Hematopoietic multipotent progenitor cell treated with erythropoietin and hydrocortisone succinate and interleukin-3 and kit ligand, for 15 days (in vitro differentiated cells): ENCODE results near the gene JHY.
"Not testable (repeated sequence)": the region's sequence is repeated elsewhere in the genome, so short reads cannot be mapped to it uniquely, and the experiment has no call there.

Source experiments
- DNase-seq: peaks from one replicate; pipeline ENCODE4 v3.0.0-alpha.2; 2015; ENCODE audit warnings: low spot score

Gene JHY

GRCh38 chr11:122882189-122882856, at the start of gene JHY:
JHY (plus strand) TSS chr11:122882759; CDS start chr11:122885850, 3,091 bp downstream.
- no peak for DNase-seq

DNA sequence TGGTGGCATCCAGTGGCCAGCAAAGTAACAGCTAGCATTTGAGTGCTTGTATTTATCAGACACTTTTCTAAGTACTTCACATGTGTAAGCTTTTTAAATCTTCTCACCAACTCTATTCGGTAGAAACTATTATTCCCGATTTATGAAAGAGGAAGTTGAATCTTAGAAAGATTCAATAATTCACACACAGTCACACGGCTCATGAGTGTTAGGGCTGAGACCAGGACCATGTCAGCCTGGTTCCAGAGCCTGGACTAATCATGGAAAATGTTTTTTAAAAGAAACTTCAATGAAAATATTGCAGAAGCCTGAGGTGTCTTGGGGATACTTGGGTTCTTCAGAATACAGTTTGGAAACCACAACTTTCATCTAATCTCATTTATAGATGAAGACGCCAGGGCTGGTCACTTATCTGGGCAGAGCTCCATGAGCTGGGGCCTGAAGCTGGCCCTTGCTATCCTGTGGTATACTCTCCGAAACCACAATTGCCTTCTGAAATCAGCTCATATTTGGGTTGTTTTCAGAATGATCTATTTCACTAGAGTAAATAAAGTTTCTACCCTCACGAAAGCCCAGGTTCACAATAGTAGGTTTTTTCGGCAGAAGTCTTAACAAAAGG, 48.6 kb upstream of the JHY start:
- no peak for DNase-seq

DNA sequence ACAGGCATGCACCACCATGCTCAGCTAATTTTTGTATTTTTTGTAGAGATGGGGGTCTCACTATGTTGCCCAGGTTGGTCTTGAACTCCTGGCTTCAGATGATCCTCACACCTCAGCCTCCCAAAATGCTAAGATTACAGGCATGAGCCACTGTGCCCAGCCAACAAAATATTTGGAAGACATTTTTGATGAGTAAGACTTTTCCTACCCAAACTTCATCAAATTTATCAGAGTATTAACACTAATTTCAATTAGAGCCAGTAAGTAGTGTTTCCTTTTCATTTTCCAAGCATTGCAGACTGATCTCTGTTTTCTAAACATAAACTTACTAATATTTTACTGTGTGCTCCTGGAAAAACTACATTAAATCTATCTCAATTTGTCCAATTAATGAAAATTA, 45.6 kb upstream of the JHY start:
- no peak for DNase-seq

GRCh38 chr11:122837528-122838346, 44.8 kb upstream of the JHY start:
- no peak for DNase-seq

- DNase-seq = no peak
These were observed 39.0 kb upstream of the JHY start for GRCh38 chr11:122843281-122844141.

- no peak for DNase-seq
These were observed 35.1 kb upstream of the JHY start for GRCh38 chr11:122847466-122847865.

- DNase-seq = no peak
These were observed 34.4 kb upstream of the JHY start for GRCh38 chr11:122848186-122848585.

DNA sequence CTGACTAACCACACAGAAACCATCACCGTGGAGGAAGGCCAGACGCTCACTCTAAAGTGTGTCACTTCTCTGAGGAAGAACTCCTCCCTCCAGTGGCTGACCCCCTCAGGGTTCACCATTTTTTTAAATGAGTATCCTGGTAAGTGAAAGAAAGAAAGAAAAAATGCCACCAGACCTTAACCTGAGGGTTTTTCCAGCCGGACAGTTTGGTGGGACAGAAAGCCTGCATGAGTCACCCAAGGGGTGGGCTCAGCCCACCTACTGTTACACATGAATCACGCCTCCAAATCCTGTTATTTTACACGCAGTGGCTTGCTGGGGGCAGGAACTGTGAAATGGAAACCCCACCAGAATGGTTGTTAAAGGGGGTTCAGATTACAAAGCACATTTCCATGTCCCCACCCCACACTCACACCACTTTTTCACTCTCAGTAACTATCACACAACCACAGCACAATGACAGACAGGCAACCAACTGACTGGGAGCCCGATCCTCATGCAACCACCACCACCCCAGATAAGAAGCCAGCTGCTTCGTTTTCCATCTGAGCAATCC, 32.4 kb upstream of the JHY start:
- DNase-seq = no peak

DNA sequence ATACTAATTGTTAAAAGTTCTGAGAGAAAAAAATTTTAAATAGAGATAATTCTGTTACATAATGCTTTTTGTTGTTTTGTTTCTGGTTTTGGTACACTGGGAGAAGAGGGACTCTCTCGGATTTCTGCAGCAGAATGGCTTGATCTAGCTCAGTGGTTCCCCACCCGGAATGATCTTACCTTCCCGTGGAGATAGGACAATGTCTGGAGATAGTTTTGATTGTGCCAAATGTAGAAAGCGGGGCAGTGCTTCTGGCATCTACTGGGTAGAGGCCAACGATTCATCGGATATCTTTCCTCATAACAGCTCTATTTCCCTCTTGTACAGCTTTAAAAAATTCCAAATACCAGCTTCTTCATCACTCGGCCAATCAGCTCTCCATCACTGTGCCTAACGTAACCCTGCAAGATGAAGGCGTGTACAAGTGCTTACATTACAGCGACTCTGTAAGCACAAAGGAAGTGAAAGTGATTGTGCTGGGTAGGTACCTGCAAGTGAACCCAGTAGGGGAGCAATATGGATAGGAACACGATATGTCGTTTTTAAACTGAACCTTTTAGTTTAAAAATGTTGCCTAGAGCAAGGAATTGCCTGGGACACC, 31.1 kb upstream of the JHY start:
- no peak for DNase-seq

DNA sequence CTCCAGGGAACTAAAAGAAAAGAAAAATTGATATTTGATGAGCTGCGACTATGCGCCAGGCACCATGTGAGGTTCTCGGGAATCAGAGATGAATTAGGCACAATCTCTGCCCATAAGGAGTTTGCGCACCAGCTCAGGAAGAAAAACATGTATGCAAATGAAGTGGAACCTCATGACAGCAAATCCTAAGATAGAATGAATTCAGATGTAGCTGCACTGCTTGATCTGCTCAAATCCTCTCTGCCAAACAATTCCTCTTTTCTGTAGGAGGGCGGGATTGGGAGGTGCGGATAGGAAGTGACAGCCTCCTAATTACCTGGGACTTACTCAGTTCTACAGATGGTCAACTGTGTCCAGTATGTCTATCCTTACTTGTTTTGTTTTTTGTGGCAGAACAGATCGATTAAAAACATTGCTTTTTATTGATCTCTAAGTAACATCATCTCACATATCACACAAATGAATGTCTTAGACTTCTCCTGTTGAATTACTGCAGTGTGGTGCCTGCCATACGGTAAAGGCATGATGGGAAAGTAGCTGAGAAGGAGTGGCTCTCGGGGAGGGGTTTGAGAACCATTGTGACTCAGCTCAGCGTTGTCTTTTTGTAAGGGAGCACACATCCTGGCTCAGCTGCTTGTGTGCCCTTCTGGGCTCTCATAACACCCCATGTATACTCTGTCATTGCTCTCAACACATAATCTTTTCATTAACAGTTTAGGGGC, 30.3 kb upstream of the JHY start:
- no peak for DNase-seq

GRCh38 chr11:122852796-122853160, 29.8 kb upstream of the JHY start:
- DNase-seq = no peak

DNA sequence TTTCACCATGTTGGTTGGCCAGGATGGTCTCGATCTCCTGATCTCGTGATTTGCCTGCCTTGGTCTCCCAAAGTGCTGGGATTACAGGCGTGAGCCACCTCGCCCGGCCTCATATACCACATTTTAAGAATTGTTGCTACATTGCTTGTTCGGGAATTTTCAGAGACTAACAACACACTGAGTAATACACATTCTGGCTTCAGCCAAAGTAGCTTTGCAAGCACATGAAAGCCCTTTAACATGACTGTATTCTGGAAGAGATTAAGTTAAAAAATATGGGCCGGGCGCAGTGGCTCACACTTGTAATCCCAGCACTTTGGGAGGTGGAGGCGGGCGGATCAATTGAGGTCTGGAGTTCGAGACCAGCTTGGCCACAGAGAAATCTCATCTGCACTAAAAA, 29.3 kb upstream of the JHY start:
- no peak for DNase-seq

- peak; percentile 39 for DNase-seq
These were observed 28.6 kb upstream of the JHY start for GRCh38 chr11:122853971-122854446.

DNA sequence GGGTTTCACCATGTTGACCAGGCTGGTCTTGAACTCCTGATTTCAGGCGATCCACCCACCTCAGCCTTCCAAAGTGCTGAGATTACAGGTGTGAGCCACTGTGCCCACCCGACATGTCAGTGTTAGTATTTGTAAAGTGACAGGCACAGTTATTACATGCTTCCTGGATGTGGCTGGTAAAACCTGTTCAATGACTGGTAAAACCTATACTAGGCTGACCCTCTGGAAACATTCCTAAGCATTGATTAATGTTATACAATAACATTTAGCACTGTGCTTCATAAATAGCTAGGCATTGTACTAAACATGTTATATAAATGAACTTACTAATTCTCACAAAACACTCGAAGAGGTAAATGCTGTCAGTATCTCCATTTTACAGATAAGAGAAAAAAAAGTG, 20.9 kb upstream of the JHY start:
- DNase-seq = no peak

DNA sequence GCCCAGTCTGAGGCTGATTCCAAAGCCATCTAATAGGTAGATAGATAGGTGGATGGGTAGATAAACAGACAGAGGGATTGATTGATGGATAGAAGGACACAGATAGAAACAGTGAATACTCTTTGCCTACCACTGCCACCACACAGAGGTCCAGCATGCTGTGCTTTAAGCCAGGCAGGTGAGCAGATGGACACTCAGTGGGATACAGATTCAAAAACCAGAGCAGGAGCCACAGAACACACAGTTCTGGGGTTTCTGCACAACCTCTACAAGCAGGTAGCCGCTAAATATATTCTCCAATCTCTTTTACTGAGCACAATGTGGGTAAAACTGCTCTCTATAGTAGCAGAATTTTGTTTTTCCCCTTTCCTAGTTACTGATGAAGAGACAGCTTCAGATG, 20.5 kb upstream of the JHY start:
- DNase-seq = no peak

- DNase-seq = not testable (repeated sequence)
These were observed 19.4 kb upstream of the JHY start for GRCh38 chr11:122863154-122863553.

- DNase-seq = no peak
These were observed 18.7 kb upstream of the JHY start for GRCh38 chr11:122863704-122864326.

DNA sequence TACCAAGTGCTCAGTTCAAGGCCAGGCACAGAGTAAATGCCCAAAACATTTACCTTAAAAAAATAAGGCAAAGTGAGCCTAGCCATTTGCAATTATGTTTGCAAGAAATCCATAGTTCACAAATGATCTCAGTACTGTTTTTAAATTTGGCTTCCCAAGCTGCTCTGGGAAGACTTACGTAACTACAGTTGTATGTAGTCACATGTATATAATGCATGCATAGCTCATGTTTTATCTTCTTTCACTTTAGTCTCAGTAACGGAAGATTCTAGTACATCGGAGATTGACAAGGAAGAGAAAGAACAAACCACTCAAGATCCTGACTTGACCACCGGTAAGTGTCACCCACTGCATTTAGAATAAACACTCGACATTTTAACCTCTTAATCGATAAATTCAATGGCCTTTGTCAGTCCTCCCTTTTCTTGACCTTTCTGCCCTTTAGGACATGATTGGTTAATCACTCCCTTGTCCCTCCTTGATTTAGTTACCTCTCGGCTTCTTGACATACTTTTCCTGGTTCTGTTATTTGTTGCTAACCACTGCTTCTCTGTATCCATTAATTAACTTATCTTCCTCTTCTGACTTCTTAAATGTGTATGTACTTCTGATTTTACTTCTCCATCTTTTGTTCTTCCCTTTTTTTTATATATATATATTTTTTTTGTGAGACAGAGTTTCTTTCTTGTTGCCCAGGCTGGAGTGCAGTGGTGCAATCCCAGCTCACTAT, 18.0 kb upstream of the JHY start:
- DNase-seq = no peak

DNA sequence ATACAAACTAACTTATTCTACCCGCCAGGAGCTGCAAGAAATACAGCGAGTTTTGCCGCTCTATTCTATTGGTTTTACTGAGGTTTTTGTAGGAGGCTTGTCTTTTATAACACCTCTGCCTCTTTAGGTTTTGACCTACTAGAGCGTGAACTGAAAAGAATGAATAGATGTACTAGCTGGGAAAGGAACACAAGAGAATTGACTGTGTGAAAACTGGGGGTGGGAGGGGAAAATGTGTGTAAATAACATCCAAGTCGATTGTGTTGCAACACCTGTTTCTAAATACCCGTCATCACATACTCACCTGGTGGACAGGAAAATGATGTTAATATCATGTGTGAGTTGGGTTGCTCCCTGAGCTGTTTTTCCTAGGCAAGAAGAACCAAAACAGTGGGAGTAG, 12.9 kb upstream of the JHY start:
- no peak for DNase-seq

GRCh38 chr11:122871302-122871701, 11.3 kb upstream of the JHY start:
- no peak for DNase-seq
